ENCODE measurements around the gene SPG11. TPM values are rescaled to one million over a fixed set of nuclear protein-coding genes. Genes with fewer than 3 reads are reported as not detected.

The SPG11 gene
- total and polyA plus RNA-seq, 2 of the 13 experiments (the other 11 are each of a cell fraction or from before 2014, with no cell fraction given) = 31.5 to 40.7 TPM

DNA sequence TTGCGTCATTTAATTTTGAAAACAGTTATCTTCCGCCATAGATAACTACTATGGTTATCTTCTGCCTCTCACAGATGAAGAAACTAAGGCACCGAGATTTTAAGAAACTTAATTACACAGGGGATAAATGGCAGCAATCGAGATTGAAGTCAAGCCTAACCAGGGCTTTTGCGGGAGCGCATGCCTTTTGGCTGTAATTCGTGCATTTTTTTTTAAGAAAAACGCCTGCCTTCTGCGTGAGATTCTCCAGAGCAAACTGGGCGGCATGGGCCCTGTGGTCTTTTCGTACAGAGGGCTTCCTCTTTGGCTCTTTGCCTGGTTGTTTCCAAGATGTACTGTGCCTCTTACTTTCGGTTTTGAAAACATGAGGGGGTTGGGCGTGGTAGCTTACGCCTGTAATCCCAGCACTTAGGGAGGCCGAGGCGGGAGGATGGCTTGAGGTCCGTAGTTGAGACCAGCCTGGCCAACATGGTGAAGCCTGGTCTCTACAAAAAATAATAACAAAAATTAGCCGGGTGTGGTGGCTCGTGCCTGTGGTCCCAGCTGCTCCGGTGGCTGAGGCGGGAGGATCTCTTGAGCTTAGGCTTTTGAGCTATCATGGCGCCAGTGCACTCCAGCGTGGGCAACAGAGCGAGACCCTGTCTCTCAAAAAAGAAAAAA lies 49.0 kb upstream of the SPG11 start (continued):
- TF ChIP-seq, protein P1, sequence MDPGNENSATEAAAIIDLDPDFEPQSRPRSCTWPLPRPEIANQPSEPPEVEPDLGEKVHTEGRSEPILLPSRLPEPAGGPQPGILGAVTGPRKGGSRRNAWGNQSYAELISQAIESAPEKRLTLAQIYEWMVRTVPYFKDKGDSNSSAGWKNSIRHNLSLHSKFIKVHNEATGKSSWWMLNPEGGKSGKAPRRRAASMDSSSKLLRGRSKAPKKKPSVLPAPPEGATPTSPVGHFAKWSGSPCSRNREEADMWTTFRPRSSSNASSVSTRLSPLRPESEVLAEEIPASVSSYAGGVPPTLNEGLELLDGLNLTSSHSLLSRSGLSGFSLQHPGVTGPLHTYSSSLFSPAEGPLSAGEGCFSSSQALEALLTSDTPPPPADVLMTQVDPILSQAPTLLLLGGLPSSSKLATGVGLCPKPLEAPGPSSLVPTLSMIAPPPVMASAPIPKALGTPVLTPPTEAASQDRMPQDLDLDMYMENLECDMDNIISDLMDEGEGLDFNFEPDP (CRISPR knock-in tag; conservative IDR thresholded peaks at IDR 0.05) = 0 out of 2 replicates have a peak, but pooled peaks have one; percentile 58
- TF ChIP-seq SKI (IDR thresholded peaks at IDR 0.05; ENCODE audit: partially characterized antibody) (no peak), ZKSCAN1 (IDR thresholded peaks at IDR 0.05; ENCODE audit: low read length) (peak; percentile 11; the same call in 1 of the 2 replicates), ZSCAN22 (CRISPR knock-in tag; IDR thresholded peaks at IDR 0.05) (no peak), ZNF121 (CRISPR knock-in tag; IDR thresholded peaks at IDR 0.05) (peak; percentile 55; the same call in 1 of the 2 replicates), BRCA1 (CRISPR knock-in tag; IDR thresholded peaks at IDR 0.05) (no peak), ASH2L (IDR thresholded peaks at IDR 0.05; ENCODE audit: insufficient read length, low read depth, low read length) (no peak), KMT2A (CRISPR knock-in tag; IDR thresholded peaks at IDR 0.05) (peak; percentile 93), SAP130 (CRISPR knock-in tag; IDR thresholded peaks at IDR 0.05; ENCODE audit: low read depth) (peak; percentile 22), NR2F2 (IDR thresholded peaks at IDR 0.05; ENCODE audit: borderline replicate concordance, low read depth) (no peak), HDAC1 (CRISPR knock-in tag; IDR thresholded peaks at IDR 0.05) (0 out of 2 replicates have a peak, but pooled peaks have one; percentile 31), SP1 (IDR thresholded peaks at IDR 0.05) (no peak), SP1 (CRISPR knock-in tag; IDR thresholded peaks at IDR 0.05) (no peak)
- TF ChIP-seq, protein P2, sequence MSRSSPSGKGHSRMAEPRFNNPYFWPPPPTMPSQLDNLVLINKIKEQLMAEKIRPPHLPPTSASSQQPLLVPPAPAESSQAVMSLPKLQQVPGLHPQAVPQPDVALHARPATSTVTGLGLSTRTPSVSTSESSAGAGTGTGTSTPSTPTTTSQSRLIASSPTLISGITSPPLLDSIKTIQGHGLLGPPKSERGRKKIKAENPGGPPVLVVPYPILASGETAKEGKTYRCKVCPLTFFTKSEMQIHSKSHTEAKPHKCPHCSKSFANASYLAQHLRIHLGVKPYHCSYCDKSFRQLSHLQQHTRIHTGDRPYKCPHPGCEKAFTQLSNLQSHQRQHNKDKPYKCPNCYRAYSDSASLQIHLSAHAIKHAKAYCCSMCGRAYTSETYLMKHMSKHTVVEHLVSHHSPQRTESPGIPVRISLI (CRISPR knock-in tag; IDR thresholded peaks at IDR 0.05; ENCODE audit: borderline replicate concordance) = no peak
- TF ChIP-seq, protein P3, sequence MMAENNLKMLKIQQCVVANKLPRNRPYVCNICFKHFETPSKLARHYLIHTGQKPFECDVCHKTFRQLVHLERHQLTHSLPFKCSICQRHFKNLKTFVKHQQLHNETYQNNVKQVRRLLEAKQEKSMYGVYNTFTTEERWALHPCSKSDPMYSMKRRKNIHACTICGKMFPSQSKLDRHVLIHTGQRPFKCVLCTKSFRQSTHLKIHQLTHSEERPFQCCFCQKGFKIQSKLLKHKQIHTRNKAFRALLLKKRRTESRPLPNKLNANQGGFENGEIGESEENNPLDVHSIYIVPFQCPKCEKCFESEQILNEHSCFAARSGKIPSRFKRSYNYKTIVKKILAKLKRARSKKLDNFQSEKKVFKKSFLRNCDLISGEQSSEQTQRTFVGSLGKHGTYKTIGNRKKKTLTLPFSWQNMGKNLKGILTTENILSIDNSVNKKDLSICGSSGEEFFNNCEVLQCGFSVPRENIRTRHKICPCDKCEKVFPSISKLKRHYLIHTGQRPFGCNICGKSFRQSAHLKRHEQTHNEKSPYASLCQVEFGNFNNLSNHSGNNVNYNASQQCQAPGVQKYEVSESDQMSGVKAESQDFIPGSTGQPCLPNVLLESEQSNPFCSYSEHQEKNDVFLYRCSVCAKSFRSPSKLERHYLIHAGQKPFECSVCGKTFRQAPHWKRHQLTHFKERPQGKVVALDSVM (CRISPR knock-in tag; IDR thresholded peaks at IDR 0.05) = peak; percentile 96
